AG09319 (cell line): ENCODE data around the gene TUBGCP3.
"Not testable (repeated sequence)": the region's sequence is repeated elsewhere in the genome, so short reads cannot be mapped to it uniquely, and the experiment has no call there.

Experiments used
- DNase-seq: peaks from one replicate; pipeline ENCODE4 v3.0.0-alpha.2; 2010; ENCODE audit warnings: low read depth; ENCODE audit errors: extremely low read depth
- TF ChIP-seq, protein P1 (sequence below): IDR thresholded peaks from 2 replicates; pipeline ENCODE4 v1.5.1; 2011; ENCODE audit warnings: low read depth, mild to moderate bottlenecking, inconsistent platforms, low read length, moderate library complexity

The TUBGCP3 gene

DNA sequence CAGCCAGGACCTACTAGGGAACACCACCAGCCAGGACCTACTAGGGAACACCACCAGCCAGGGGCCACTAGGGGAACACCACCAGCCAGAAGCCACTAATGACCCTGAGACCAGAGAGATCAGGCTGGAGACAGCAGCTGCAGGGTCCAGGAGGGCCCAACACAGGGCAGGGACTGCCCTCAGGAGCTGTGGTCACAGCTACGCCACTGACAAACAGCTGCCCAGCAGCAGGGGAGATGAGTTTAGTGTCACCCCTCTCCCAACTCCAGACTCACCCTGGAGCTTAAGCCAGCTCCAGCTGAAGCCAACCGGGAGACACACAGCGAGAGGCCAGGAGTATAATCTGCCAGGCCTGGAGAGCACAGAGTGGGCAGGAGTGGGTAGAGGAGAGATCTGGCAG lies 25.7 kb downstream of the TUBGCP3 start:
- DNase-seq = no peak
- TF ChIP-seq, protein P1, sequence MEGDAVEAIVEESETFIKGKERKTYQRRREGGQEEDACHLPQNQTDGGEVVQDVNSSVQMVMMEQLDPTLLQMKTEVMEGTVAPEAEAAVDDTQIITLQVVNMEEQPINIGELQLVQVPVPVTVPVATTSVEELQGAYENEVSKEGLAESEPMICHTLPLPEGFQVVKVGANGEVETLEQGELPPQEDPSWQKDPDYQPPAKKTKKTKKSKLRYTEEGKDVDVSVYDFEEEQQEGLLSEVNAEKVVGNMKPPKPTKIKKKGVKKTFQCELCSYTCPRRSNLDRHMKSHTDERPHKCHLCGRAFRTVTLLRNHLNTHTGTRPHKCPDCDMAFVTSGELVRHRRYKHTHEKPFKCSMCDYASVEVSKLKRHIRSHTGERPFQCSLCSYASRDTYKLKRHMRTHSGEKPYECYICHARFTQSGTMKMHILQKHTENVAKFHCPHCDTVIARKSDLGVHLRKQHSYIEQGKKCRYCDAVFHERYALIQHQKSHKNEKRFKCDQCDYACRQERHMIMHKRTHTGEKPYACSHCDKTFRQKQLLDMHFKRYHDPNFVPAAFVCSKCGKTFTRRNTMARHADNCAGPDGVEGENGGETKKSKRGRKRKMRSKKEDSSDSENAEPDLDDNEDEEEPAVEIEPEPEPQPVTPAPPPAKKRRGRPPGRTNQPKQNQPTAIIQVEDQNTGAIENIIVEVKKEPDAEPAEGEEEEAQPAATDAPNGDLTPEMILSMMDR = no peak

DNA sequence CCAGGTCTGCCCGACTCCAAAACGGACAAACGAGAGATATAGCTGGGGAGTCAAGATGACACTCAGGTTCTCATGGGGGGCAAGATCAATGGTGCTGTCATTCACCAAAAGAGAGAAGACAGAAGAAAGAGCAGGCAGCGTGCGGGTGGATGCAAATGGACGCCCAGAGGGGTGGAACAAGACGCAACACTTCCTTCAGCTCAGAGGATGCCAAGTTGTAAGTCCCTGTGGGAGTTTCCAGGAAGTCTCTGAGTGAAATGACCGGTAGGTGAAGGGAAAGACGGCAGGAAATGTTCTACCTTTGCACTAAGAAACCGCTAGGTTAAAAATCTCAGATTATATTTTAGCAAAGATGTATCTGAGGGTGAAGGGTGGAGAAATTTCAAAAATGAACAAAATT lies 26.5 kb downstream of the TUBGCP3 start:
- no peak for DNase-seq
- TF ChIP-seq, protein P1 = no peak

DNA sequence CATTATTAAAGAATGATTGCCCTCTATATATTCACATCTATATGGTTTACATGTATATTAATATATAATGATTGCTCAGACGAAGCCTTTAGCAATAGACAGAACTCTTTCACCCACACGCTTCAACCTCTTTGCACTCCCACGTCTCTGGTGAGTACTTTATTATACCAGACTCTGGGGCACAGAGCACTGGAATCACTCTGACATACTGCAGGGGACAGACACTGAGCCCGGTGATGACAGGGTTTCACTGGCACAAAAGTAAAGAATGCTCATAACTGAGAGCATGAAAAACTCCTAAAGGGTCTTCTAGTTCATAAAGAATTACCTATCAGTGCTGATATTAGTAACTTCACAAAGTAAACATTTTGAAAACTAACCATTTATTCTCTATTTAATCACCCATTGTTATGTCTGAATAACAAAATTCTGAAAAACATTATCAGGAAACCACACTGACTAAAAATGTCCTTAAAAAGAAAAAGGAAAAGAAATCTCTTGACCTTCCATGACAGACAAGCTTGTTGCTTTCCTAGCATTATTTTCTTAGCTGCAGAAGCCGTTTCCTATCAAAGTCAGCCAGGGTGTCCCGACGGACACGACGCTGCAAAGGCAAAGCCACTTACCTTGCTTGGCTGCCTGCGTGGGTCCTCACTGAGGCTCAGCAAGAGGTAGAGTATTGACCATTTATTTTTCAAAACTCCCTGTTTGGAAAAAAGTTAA lies 29.1 kb downstream of the TUBGCP3 start:
- DNase-seq = no peak
- TF ChIP-seq, protein P1 = no peak

DNA sequence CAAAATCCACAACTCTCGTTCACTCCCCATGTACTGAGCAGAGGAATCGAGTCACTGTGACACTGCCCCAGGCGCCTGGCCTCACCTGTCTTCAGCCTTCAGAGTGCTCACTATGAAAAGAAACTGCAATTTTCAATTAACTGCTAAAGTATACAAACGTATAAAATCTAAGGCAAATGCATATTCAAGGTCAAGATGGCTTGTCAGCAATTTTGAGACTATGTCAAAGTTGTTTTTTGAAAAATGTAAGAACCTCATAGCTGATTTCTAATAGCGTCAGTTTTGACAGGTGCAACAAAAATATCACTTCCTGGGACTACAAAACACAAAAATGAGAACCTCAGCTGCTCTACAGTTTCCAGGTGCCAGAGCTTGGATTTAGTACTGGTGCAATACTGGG lies 31.4 kb downstream of the TUBGCP3 start:
- no peak for DNase-seq
- TF ChIP-seq, protein P1 = no peak

DNA sequence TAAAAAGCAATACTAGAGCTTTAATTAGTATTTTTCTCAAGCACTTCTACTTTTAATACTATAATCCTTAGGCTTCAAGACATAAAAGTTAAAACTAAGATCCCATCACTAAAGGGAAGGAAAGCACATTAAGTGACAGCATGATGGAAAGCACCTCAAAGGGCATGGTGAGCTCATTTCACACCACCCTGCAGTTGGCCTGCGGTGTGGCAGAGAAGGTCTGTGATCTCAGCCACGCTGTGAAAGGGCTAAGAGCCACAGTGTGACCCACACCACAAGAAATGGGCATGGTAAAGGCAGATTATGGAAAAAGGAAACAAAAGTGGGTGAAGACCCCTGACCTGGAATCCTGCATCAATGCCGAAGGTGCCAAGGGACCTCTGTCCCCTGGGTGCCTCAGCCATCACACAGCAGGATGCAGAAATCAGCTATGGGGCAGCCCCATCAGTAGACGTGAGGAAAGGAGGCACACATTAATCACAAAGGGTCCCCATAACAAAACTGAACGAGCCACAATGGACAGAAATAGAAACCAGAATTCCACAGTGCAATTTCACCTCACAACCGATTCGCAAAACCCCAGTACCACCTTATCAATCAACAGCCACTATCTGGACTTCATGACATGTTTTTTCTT lies 33.6 kb downstream of the TUBGCP3 start:
- DNase-seq = no peak
- TF ChIP-seq, protein P1 = no peak

DNA sequence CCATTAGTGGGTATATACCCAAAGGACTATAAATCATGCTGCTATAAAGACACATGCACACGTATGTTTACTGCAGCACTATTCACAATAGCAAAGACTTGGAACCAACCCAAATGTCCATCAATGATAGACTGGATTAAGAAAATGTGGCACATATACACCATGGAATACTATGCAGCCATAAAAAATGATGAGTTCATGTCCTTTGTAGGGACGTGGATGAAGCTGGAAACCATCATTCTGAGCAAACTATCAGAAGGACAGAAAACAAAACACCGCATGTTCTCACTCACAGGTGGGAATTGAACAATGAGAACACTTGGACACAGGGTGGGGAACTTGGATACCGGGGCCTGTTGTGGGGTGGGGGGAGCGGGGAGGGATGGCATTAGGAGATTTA lies 39.0 kb downstream of the TUBGCP3 start:
- not testable (repeated sequence) for DNase-seq

DNA sequence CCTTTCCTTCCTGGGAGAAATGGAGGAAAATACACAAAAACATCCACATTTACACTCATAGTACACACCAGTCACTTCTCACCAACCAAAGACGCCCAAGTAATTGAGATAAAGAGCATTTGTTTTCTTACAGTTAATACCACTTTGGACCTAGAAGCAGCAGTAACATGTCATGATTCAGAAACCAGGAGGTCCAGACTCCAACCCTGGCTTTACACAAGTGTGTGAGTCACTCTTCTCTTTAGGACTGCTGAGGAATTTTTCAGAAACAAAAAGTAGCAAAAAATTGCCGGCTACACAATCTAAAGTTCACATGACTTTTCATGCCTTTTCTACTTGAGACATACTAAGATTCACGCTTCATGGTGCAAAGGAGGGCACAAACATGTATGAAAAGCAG lies 42.1 kb downstream of the TUBGCP3 start:
- peak; percentile 15 for DNase-seq
- TF ChIP-seq, protein P1 = no peak
